Measurements from ENCODE around the gene TNFRSF1A. TPM values are rescaled to one million over a fixed set of nuclear protein-coding genes. Genes with fewer than 3 reads are reported as not detected.

Gene TNFRSF1A
- polyA plus RNA-seq, 2 of the 4 experiments (the other 2 are of a cell fraction) = 416 to 460 TPM

DNA sequence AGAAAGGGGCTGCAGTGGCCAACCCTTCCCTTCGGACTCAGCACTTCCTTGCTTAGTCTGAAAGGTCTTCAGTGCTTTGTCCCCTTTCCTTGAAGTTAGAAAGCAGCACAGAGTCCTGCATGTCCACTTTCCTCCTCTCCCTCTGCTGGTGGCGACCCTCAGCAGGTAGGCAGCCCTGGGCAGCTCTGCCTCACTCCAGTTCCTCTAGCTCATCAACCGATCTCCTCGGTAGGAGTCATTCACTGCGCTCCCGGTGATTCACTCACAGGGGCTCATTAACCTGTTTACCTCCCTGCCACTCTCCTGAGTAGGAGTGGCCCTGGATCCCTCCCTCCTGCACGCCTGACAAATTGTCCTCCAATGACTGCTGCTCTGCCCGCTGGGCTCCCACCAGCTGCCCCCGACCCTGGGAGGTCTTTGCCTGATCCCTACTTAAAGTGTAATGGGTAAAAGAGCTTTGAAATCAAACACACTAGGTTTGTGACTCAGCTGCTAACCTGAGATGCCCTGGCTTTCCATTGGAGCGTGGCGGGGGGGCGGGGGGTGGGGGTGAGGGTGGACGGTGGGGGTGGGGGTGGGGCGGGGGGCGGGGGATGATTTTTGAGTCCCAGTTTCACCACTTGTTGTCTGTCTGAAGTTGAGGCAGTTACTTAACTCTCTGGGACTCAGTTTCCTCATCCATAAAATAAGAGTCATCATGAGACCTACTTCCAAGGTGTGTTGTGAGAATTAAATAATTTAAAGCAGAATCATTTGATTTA, 29.3 kb upstream of the TNFRSF1A start (continued):
- TF ChIP-seq FOSL2 (IDR thresholded peaks at IDR 0.05) (peak; percentile 49; the same call in 1 of the 2 replicates), FOSL2 (CRISPR knock-in tag; IDR thresholded peaks at IDR 0.05) (peak; percentile 97), HOXA7 (CRISPR knock-in tag; IDR thresholded peaks at IDR 0.05) (no peak), CHD4 (IDR thresholded peaks at IDR 0.05; ENCODE audit: borderline replicate concordance) (no peak), SMC3 (IDR thresholded peaks at IDR 0.05) (peak; percentile 34; the same call in 2 of the 3 replicates), CEBPB (IDR thresholded peaks at IDR 0.05) (0 out of 4 replicates have a peak, but pooled peaks of 1 of the 2 experiments have one; percentile 21), FOSB (CRISPR knock-in tag; IDR thresholded peaks at IDR 0.05) (0 out of 2 replicates have a peak, but pooled peaks have one; percentile 34), BHLHE40 (IDR thresholded peaks at IDR 0.05; ENCODE audit: low read depth, low read length) (no peak), RAD21 (conservative IDR thresholded peaks at IDR 0.05 in 1 of 2, IDR thresholded peaks at IDR 0.05 in 1 of 2) (peak in 1 of 2 experiments; percentile 39), CHD2 (IDR thresholded peaks at IDR 0.05; ENCODE audit: low read length, partially characterized antibody) (no peak), ZNF302 (CRISPR knock-in tag; IDR thresholded peaks at IDR 0.05) (no peak; the same call in 1 of the 2 replicates), ZFP36 (IDR thresholded peaks at IDR 0.05; ENCODE audit: borderline replicate concordance, partially characterized antibody) (no peak), NPAS2 (CRISPR knock-in tag; IDR thresholded peaks at IDR 0.05; ENCODE audit: borderline replicate concordance) (no peak), HOXB5 (CRISPR knock-in tag; IDR thresholded peaks at IDR 0.05) (0 out of 2 replicates have a peak, but pooled peaks have one; percentile 5), HEYL (CRISPR knock-in tag; IDR thresholded peaks at IDR 0.05) (no peak), GATA3 (IDR thresholded peaks at IDR 0.05; ENCODE audit: borderline replicate concordance) (peak; percentile 76), POLR2AphosphoS2 (conservative IDR thresholded peaks at IDR 0.05; ENCODE audit: low read length) (no peak), POLR2A (IDR thresholded peaks at IDR 0.05; ENCODE audit: low read length) (peak; percentile 58)
- TF ChIP-seq, protein P1, sequence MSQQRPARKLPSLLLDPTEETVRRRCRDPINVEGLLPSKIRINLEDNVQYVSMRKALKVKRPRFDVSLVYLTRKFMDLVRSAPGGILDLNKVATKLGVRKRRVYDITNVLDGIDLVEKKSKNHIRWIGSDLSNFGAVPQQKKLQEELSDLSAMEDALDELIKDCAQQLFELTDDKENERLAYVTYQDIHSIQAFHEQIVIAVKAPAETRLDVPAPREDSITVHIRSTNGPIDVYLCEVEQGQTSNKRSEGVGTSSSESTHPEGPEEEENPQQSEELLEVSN (IDR thresholded peaks at IDR 0.05; ENCODE audit: borderline replicate concordance, low read depth) = peak; percentile 28; the same call in 1 of the 2 replicates
- TF ChIP-seq, protein P2, sequence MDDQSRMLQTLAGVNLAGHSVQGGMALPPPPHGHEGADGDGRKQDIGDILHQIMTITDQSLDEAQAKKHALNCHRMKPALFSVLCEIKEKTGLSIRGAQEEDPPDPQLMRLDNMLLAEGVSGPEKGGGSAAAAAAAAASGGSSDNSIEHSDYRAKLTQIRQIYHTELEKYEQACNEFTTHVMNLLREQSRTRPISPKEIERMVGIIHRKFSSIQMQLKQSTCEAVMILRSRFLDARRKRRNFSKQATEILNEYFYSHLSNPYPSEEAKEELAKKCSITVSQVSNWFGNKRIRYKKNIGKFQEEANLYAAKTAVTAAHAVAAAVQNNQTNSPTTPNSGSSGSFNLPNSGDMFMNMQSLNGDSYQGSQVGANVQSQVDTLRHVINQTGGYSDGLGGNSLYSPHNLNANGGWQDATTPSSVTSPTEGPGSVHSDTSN (IDR thresholded peaks at IDR 0.05) = peak; percentile 88
- TF ChIP-seq, protein P3, sequence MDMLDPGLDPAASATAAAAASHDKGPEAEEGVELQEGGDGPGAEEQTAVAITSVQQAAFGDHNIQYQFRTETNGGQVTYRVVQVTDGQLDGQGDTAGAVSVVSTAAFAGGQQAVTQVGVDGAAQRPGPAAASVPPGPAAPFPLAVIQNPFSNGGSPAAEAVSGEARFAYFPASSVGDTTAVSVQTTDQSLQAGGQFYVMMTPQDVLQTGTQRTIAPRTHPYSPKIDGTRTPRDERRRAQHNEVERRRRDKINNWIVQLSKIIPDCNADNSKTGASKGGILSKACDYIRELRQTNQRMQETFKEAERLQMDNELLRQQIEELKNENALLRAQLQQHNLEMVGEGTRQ (IDR thresholded peaks at IDR 0.05) = peak; percentile 52; the same call in 1 of the 2 replicates

DNA sequence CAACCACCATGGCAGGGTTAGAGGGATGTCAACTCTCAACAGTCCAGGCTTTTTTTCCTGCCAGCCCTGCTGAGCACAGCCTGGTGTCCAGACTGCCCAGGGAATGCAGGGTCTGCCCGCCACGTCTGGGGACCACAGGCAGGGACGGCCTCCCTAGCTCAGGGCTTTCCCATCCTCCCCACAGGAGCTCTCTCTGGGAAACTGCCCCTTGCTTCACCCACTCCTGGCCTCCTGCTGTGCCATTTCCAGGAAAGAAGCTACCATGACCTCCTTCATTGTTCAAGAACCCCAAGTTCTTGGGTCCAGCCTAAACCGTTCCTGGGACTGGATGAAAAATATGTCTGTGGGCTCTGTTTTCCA, 28.7 kb upstream of the TNFRSF1A start:
- peaks cover 79% of the 10 kb centered on the region for H3K4me1 ChIP-seq
- 39% methylated on average over 4 of the region's 4 CpGs for WGBS (ENCODE audit: missing lambda C conversion rate)
- H3K4me3 ChIP-seq = 0 out of 3 replicates have a peak overlapping the region, but pooled peaks have one; percentile 5
- no peak for TF ChIP-seq JUNB (IDR thresholded peaks at IDR 0.05)
- TF ChIP-seq POLR2A (IDR thresholded peaks at IDR 0.05; ENCODE audit: low read length) = no peak; the same call in 1 of the 2 replicates
- TF ChIP-seq CBX8 (IDR thresholded peaks at IDR 0.05) = no peak
- TF ChIP-seq, protein P4, sequence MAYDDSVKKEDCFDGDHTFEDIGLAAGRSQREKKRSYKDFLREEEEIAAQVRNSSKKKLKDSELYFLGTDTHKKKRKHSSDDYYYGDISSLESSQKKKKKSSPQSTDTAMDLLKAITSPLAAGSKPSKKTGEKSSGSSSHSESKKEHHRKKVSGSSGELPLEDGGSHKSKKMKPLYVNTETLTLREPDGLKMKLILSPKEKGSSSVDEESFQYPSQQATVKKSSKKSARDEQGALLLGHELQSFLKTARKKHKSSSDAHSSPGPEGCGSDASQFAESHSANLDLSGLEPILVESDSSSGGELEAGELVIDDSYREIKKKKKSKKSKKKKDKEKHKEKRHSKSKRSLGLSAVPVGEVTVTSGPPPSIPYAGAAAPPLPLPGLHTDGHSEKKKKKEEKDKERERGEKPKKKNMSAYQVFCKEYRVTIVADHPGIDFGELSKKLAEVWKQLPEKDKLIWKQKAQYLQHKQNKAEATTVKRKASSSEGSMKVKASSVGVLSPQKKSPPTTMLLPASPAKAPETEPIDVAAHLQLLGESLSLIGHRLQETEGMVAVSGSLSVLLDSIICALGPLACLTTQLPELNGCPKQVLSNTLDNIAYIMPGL (CRISPR knock-in tag; IDR thresholded peaks at IDR 0.05; ENCODE audit: borderline replicate concordance) = no peak
- TF ChIP-seq HOXB5 (CRISPR knock-in tag; IDR thresholded peaks at IDR 0.05) = peak; percentile 49; the same call in 1 of the 2 replicates
- TF ChIP-seq CEBPB (IDR thresholded peaks at IDR 0.05) = 0 out of 4 replicates have a peak, but pooled peaks of 1 of the 2 experiments have one; percentile 8
- no peak for TF ChIP-seq SMC3 (IDR thresholded peaks at IDR 0.05)
- peak overlapping the region; percentile 97 to 99 for H3K27ac ChIP-seq
- FAIRE-seq (no peak), ATAC-seq (peak; percentile 5 to 7), DNase-seq (ENCODE audit: low read depth in 1 of 2, low spot score in 1 of 2) (no peak)
- ChIA-PET POLR2A (interaction anchor here (1.0 to 7.4 kb wide), 10 partner anchors 7 to 164 kb away, joined by 3 to 141 read pairs (median 12); partner anchors contain the start of genes GAPDH, LTBR, MRPL51 and TNFRSF1A), CTCF (interaction anchor here (0.5 to 24.7 kb wide), 11 partner anchors 8 to 104 kb away, joined by 3 to 705 read pairs (median 7); partner anchors contain the start of genes LTBR and TNFRSF1A)
- H3K4me2 ChIP-seq = peak overlapping the region; percentile 80
- no peaks in the 10 kb centered on the region for H3K9me3 ChIP-seq
